PFSK-1 (cell line): ENCODE data around the gene SMIM24.

Source experiments
- POLR2AphosphoS5 ChIP-seq: IDR thresholded peaks from 2 replicates; pipeline ENCODE4 v1.6.1; 2012; ENCODE audit warnings: low read depth, mild to moderate bottlenecking, control low read depth, low read length, moderate library complexity
- REST ChIP-seq, 2 experiments: IDR thresholded peaks; 2 replicates each; pipeline versions ENCODE4 v1.6.1 to v1.8.0; 2011 to 2012; ENCODE audit warnings: low read depth in 2 of 2, low read length in 2 of 2, control low read depth in 1 of 2, inconsistent platforms in 1 of 2, mild to moderate bottlenecking in 1 of 2, moderate library complexity in 1 of 2; ENCODE audit not compliant: insufficient read depth in 1 of 2

GRCh38 chr19:3524904-3525451 is 44.7 kb upstream of the SMIM24 start:
- TF ChIP-seq POLR2AphosphoS5 (no peak), REST (IDR thresholded peaks at IDR 0.05; ENCODE audit: insufficient read depth in 1 of 2, low read depth in 2 of 2, low read length in 2 of 2) (no peak)
